GM12801 (cell line): ENCODE data around the gene R3HDM2.

Experiments
- CTCF ChIP-seq: IDR thresholded peaks from one replicate; pipeline ENCODE4 v1.5.1; 2011; ENCODE audit warnings: control low read depth; ENCODE audit not compliant: insufficient read length; ENCODE audit errors: extremely low read depth

The R3HDM2 gene

GRCh38 chr12:57475271-57476161 lies 44.7 kb upstream of the R3HDM2 start:
- TF ChIP-seq CTCF = no peak

GRCh38 chr12:57474862-57475261 lies 44.0 kb upstream of the R3HDM2 start:
- TF ChIP-seq CTCF = no peak

- TF ChIP-seq CTCF = no peak
Measured at GRCh38 chr12:57474430-57474829, 43.6 kb upstream of the R3HDM2 start.

GRCh38 chr12:57473886-57474285 lies 43.0 kb upstream of the R3HDM2 start:
- TF ChIP-seq CTCF = no peak

- TF ChIP-seq CTCF = no peak
Measured at GRCh38 chr12:57473392-57473791, 42.5 kb upstream of the R3HDM2 start.

- no peak for TF ChIP-seq CTCF
Measured at GRCh38 chr12:57472391-57472790, 41.5 kb upstream of the R3HDM2 start.

GRCh38 chr12:57471661-57472060 lies 40.8 kb upstream of the R3HDM2 start:
- TF ChIP-seq CTCF = no peak
